H9 (cell line): ENCODE measurements around the gene NKAIN2. TPM values are rescaled to one million over a fixed set of nuclear protein-coding genes. Genes with fewer than 3 reads are reported as not detected.

ENCODE experiments used
- DNase-seq: peaks from one replicate; pipeline ENCODE4 v3.0.0-alpha.2; 2017
- H2AFZ ChIP-seq: one replicate; pipeline ENCODE4 v1.6.1; 2013; ENCODE audit warnings: mild to moderate bottlenecking, low read length, control low read depth, moderate library complexity
- H2AK5ac ChIP-seq: 2 replicates; pipeline ENCODE4 v1.6.1; 2013; ENCODE audit warnings: low read length, control low read depth, mixed read lengths; ENCODE audit not compliant: insufficient read length
- H2BK120ac ChIP-seq: one replicate; pipeline ENCODE4 v1.6.1; 2013; ENCODE audit warnings: low read depth, mild to moderate bottlenecking, low read length, control low read depth, inconsistent platforms; ENCODE audit not compliant: poor library complexity, severe bottlenecking
- H2BK12ac ChIP-seq: 2 replicates; pipeline ENCODE4 v1.6.1; 2013; ENCODE audit warnings: low read length, control low read depth, mixed read lengths, low read depth; ENCODE audit not compliant: insufficient read length
- H2BK15ac ChIP-seq: 2 replicates; pipeline ENCODE4 v1.6.1; 2013; ENCODE audit warnings: low read depth, low read length, control low read depth
- H2BK20ac ChIP-seq: one replicate; pipeline ENCODE4 v1.6.1; 2013; ENCODE audit warnings: low read depth, mild to moderate bottlenecking, low read length, control low read depth, inconsistent platforms; ENCODE audit not compliant: poor library complexity, severe bottlenecking
- H2BK5ac ChIP-seq: 2 replicates; pipeline ENCODE4 v1.6.1; 2013; ENCODE audit warnings: low read length, control low read depth, mixed read lengths; ENCODE audit not compliant: insufficient read length
- H3K14ac ChIP-seq: 2 replicates; pipeline ENCODE4 v1.6.1; 2013; ENCODE audit warnings: low read length, control low read depth; ENCODE audit not compliant: insufficient read depth
- H3K18ac ChIP-seq: 2 replicates; pipeline ENCODE4 v1.6.1; 2013; ENCODE audit warnings: low read depth, mild to moderate bottlenecking, mixed read lengths, low read length, control low read depth; ENCODE audit not compliant: insufficient read length
- H3K23ac ChIP-seq: 2 replicates; pipeline ENCODE4 v1.6.1; 2013; ENCODE audit warnings: low read length, control low read depth, mixed read lengths, low read depth; ENCODE audit not compliant: insufficient read length
- H3K23me2 ChIP-seq: 2 replicates; pipeline ENCODE4 v1.6.1; 2013; ENCODE audit warnings: low read depth, mild to moderate bottlenecking, mixed read lengths, low read length, control low read depth; ENCODE audit not compliant: insufficient read length, poor library complexity, severe bottlenecking
- H3K27ac ChIP-seq: 2 replicates; pipeline ENCODE4 v1.5.1; 2013; ENCODE audit warnings: low read length, control low read depth, mixed read lengths, low read depth; ENCODE audit not compliant: insufficient read length
- H3K27me3 ChIP-seq: 2 replicates; pipeline ENCODE4 v1.6.1; 2013; ENCODE audit warnings: low read length, control low read depth, inconsistent platforms; ENCODE audit not compliant: insufficient read depth
- H3K4ac ChIP-seq: 2 replicates; pipeline ENCODE4 v1.6.1; 2013; ENCODE audit warnings: low read depth, mild to moderate bottlenecking, control low read depth, inconsistent platforms, low read length, moderate library complexity
- H3K4me1 ChIP-seq: 2 replicates; pipeline ENCODE4 v1.6.1; 2013; ENCODE audit warnings: low read length, control low read depth, inconsistent platforms; ENCODE audit not compliant: insufficient read depth
- H3K4me2 ChIP-seq: 2 replicates; pipeline ENCODE4 v1.6.1; 2013; ENCODE audit warnings: low read length, control low read depth, mixed read lengths; ENCODE audit not compliant: insufficient read length, insufficient read depth
- H3K56ac ChIP-seq: 2 replicates; pipeline ENCODE4 v1.6.1; 2013; ENCODE audit warnings: low read depth, mild to moderate bottlenecking, mixed read lengths, low read length, control low read depth; ENCODE audit not compliant: insufficient read length
- H3K79me1 ChIP-seq: 2 replicates; pipeline ENCODE4 v1.6.1; 2013; ENCODE audit warnings: low read depth, mild to moderate bottlenecking, moderate library complexity, low read length, control low read depth, inconsistent platforms; ENCODE audit not compliant: insufficient read depth, poor library complexity, severe bottlenecking
- H3K79me2 ChIP-seq: 2 replicates; pipeline ENCODE4 v1.6.1; 2013; ENCODE audit warnings: low read length, control low read depth, inconsistent platforms; ENCODE audit not compliant: insufficient read depth
- H3K9ac ChIP-seq: 2 replicates; pipeline ENCODE4 v1.6.1; 2013; ENCODE audit warnings: low read length, control low read depth, mixed read lengths; ENCODE audit not compliant: insufficient read length; ENCODE audit errors: extremely low read depth
- H3K9me3 ChIP-seq: one replicate; pipeline ENCODE4 v1.6.1; 2013; ENCODE audit warnings: low read depth, low read length, inconsistent platforms; ENCODE audit not compliant: control insufficient read depth
- H3T11ph ChIP-seq: one replicate; pipeline ENCODE4 v1.6.1; 2013; ENCODE audit warnings: mild to moderate bottlenecking, low read length, control low read depth, inconsistent platforms
- H4K20me1 ChIP-seq: one replicate; pipeline ENCODE4 v1.6.1; 2013; ENCODE audit not compliant: control insufficient read depth, insufficient read length, insufficient read depth
- H4K5ac ChIP-seq: 2 replicates; pipeline ENCODE4 v1.6.1; 2013; ENCODE audit warnings: low read depth, mild to moderate bottlenecking, mixed read lengths, low read length, control low read depth; ENCODE audit not compliant: insufficient read length
- H4K8ac ChIP-seq: replicated peaks from 2 replicates; pipeline ENCODE4 v1.6.1; 2013; ENCODE audit warnings: low read length, control low read depth, mixed read lengths, low read depth; ENCODE audit not compliant: insufficient read length
- H4K91ac ChIP-seq: 2 replicates; pipeline ENCODE4 v1.6.1; 2013; ENCODE audit warnings: low read depth, mild to moderate bottlenecking, moderate library complexity, mixed read lengths, low read length, control low read depth; ENCODE audit not compliant: insufficient read length
- H3K27ac Mint-ChIP-seq, 3 experiments: 2 replicates in 2 of 3; 3 replicates in 1 of 3; pipeline ENCODE4 v1.8.0; 2020 to 2021; ENCODE audit warnings: mixed read lengths in 3 of 3, mild to moderate bottlenecking in 1 of 3, moderate library complexity in 1 of 3
- H3K27me3 Mint-ChIP-seq: 2 replicates; pipeline ENCODE4 v1.8.0; 2021; ENCODE audit warnings: low read depth, mild to moderate bottlenecking, moderate library complexity, mixed read lengths
- H3K36me3 Mint-ChIP-seq, 3 experiments: 2 replicates in 2 of 3; 3 replicates in 1 of 3; pipeline ENCODE4 v1.8.0; 2020 to 2021; ENCODE audit warnings: low read depth in 3 of 3, mixed read lengths in 3 of 3; ENCODE audit not compliant: insufficient read depth in 1 of 3
- H3K4me1 Mint-ChIP-seq, 2 experiments: 2 replicates each; pipeline ENCODE4 v1.8.0; 2020; ENCODE audit warnings: mixed read lengths in 2 of 2
- H3K4me3 Mint-ChIP-seq, 2 experiments: 2 replicates in 1 of 2; 3 replicates in 1 of 2; pipeline ENCODE4 v1.8.0; 2020 to 2021; ENCODE audit warnings: mild to moderate bottlenecking in 2 of 2, mixed read lengths in 2 of 2, moderate library complexity in 1 of 2
- H3K9me3 Mint-ChIP-seq, 2 experiments: 2 replicates in 1 of 2; 3 replicates in 1 of 2; pipeline ENCODE4 v1.8.0; 2020; ENCODE audit warnings: mild to moderate bottlenecking in 2 of 2, mixed read lengths in 2 of 2, moderate library complexity in 1 of 2
- CTCF ChIP-seq: fragments of 200-600 bp; sonication (generic); conservative IDR thresholded peaks from 3 replicates; pipeline ENCODE4 v1.8.0; 2021; ENCODE audit warnings: antibody characterized with exemption, mild to moderate bottlenecking
- WGBS: extraction: QIAGEN DNeasy Blood & Tissue Kit; methylation state at CpG from one replicate; pipeline ENCODE4 v1.1.7; 2013; ENCODE audit warnings: missing lambda C conversion rate, low lambda C conversion rate, mixed read lengths; ENCODE audit not compliant: insufficient read length; ENCODE audit errors: extremely low coverage; 5-methylcytosine and 5-hydroxymethylcytosine counted together
- total RNA-seq: library from RNA; stranded (reverse); gene quantifications from 2 replicates; pipeline ENCODE4 v1.2.1, GENCODE V29; 2021

Gene NKAIN2
- total RNA-seq, 1 experiment from 2014 or later: 0.17 TPM

DNA sequence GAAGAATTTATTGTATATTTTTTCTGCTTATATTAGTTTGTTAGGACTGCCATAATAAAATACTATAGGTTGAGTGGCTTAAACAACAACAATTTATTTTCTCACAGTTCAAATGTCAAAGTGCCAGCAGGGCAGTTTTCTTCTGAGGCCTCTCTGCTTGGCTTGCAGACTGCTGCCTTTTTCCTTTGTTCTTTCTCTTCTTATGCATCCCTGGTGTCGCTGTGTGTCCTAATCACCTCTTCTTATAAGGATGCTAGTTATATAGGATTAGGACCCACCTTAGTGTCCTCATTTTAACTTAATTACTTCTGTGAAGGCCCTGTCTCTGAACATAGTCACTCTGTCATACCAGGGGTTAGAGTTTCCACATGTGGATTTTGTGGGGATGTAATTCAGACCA lies 354.4 kb downstream of the NKAIN2 start:
- Histone ChIP-seq H2BK20ac (no peak overlapping the region), H2AK5ac (no peak overlapping the region), H3T11ph (no peak overlapping the region), H2AFZ (no peak overlapping the region), H2BK12ac (no peak overlapping the region), H4K5ac (no peak overlapping the region), H4K8ac (no peak overlapping the region), H3K27ac (no peak overlapping the region), H3K27me3 (no peaks in the 10 kb centered on the region), H3K79me1 (no peaks in the 10 kb centered on the region), H4K20me1 (no peaks in the 10 kb centered on the region), H3K23me2 (no peaks in the 10 kb centered on the region), H3K79me2 (no peaks in the 10 kb centered on the region), H3K4me2 (no peak overlapping the region), H3K4ac (no peak overlapping the region), H4K91ac (no peak overlapping the region), H3K56ac (no peak overlapping the region), H2BK120ac (no peak overlapping the region), H3K18ac (no peak overlapping the region), H3K9ac (no peak overlapping the region), H3K4me1 (no peaks in the 10 kb centered on the region), H2BK15ac (no peak overlapping the region), H3K9me3 (no peaks in the 10 kb centered on the region), H3K23ac (no peak overlapping the region), H2BK5ac (no peak overlapping the region), H3K14ac (no peak overlapping the region)
- DNase-seq: no peak
- H3K4me3 Mint-ChIP-seq: no peak overlapping the region
- WGBS: no CpG with 5 or more reads among the region's 1 CpG
- H3K9me3 Mint-ChIP-seq: no peaks in the 10 kb centered on the region
- no peak for TF ChIP-seq CTCF
- peaks cover 9 to 29% of the 10 kb centered on the region in 2 experiments for H3K4me1 Mint-ChIP-seq
- no peaks in the 10 kb centered on the region for H3K36me3 Mint-ChIP-seq
- H3K27me3 Mint-ChIP-seq: no peaks in the 10 kb centered on the region
- no peak overlapping the region for H3K27ac Mint-ChIP-seq
